GM18526 (cell line): ENCODE results near the gene SYVN1.

ENCODE experiments used
- POLR2A ChIP-seq: IDR thresholded peaks from 3 replicates; pipeline ENCODE4 v1.6.1; 2011; ENCODE audit not compliant: insufficient read length; ENCODE audit errors: extremely low read depth

Gene SYVN1

GRCh38 chr11:65121865-65122696, 12.2 kb downstream of the SYVN1 start, which contains the start of the genes FAU and MRPL49:
Gene FAU (minus strand): TSS chr11:65122134. CDS start chr11:65121813, 321 bp downstream.
Gene MRPL49 (plus strand): TSS chr11:65122321. CDS start chr11:65122347, 26 bp downstream.
- peak; percentile 90 for TF ChIP-seq POLR2A

GRCh38 chr11:65121447-65121864, 12.9 kb downstream of the SYVN1 start:
- no peak for TF ChIP-seq POLR2A

- TF ChIP-seq POLR2A: no peak
Measured at GRCh38 chr11:65120831-65121230, 13.5 kb downstream of the SYVN1 start.

GRCh38 chr11:65119670-65119995, 14.7 kb downstream of the SYVN1 start:
- no peak for TF ChIP-seq POLR2A

- TF ChIP-seq POLR2A: no peak
Measured at GRCh38 chr11:65118097-65118837, 16.1 kb downstream of the SYVN1 start.

GRCh38 chr11:65117206-65118096, 16.9 kb downstream of the SYVN1 start, which contains the start of gene ZNHIT2:
Gene ZNHIT2 (minus strand): TSS chr11:65117701. CDS start chr11:65117653, 48 bp downstream.
- peak; percentile 75 for TF ChIP-seq POLR2A

- no peak for TF ChIP-seq POLR2A
Measured at GRCh38 chr11:65116370-65117205, 17.7 kb downstream of the SYVN1 start.

- no peak for TF ChIP-seq POLR2A
Measured at GRCh38 chr11:65115361-65116082, 18.8 kb downstream of the SYVN1 start.

GRCh38 chr11:65114538-65115171, 19.7 kb downstream of the SYVN1 start:
- TF ChIP-seq POLR2A: no peak

- TF ChIP-seq POLR2A: no peak
Measured at GRCh38 chr11:65113839-65114238, 20.5 kb downstream of the SYVN1 start.

- TF ChIP-seq POLR2A: no peak
Measured at GRCh38 chr11:65113361-65113756, 21.0 kb downstream of the SYVN1 start.

- TF ChIP-seq POLR2A: peak; percentile 31
Measured at GRCh38 chr11:65112546-65113360, 21.6 kb downstream of the SYVN1 start.
